ENCODE data around the gene PARN. TPM values are rescaled to one million over a fixed set of nuclear protein-coding genes. Genes with fewer than 3 reads are reported as not detected.

Gene PARN
- polyA plus RNA-seq, 1 donor from 2014 or later, result 22.3 TPM

- Histone ChIP-seq H3K9me2 (ENCODE audit: insufficient read depth, low read length) (no peaks in the 10 kb centered on the region), H3F3A (ENCODE audit: insufficient read depth, low read length, poor library complexity, severe bottlenecking) (no peaks in the 10 kb centered on the region), H3K27ac (ENCODE audit: low read length) (no peak overlapping the region), H3K9me3 (ENCODE audit: low read length) (no peaks in the 10 kb centered on the region), H3K4me3 (ENCODE audit: low read length) (no peak overlapping the region), H2AFZ (ENCODE audit: low read depth, low read length) (no peak overlapping the region), H3K36me3 (ENCODE audit: insufficient read depth, low read length) (peaks cover 7% of the 10 kb centered on the region), H3K79me2 (replicated peaks; ENCODE audit: insufficient read depth, low read length) (no peaks in the 10 kb centered on the region), H4K20me1 (ENCODE audit: insufficient read depth) (no peaks in the 10 kb centered on the region), H3K4me2 (ENCODE audit: low read length) (no peak overlapping the region), H3K9ac (ENCODE audit: low read length) (no peak overlapping the region), H3K27me3 (ENCODE audit: insufficient read depth, low read depth, low read length) (no peaks in the 10 kb centered on the region)
- TF ChIP-seq EZH2 (IDR thresholded peaks at IDR 0.05; ENCODE audit: borderline replicate concordance, insufficient read depth, low read length, poor library complexity, severe bottlenecking) (no peak), POLR2AphosphoS5 (IDR thresholded peaks at IDR 0.05) (no peak), RAD21 (conservative IDR thresholded peaks at IDR 0.05) (no peak), REST (IDR thresholded peaks at IDR 0.05; ENCODE audit: borderline replicate concordance) (no peak), TAF1 (IDR thresholded peaks at IDR 0.05; ENCODE audit: low read depth) (no peak), EP300 (conservative IDR thresholded peaks at IDR 0.05; ENCODE audit: poor library complexity, severe bottlenecking) (no peak), MXI1 (conservative IDR thresholded peaks at IDR 0.05; ENCODE audit: poor library complexity, severe bottlenecking) (no peak), SMC3 (conservative IDR thresholded peaks at IDR 0.05; ENCODE audit: poor library complexity) (no peak)
- TF ChIP-seq, protein P1, sequence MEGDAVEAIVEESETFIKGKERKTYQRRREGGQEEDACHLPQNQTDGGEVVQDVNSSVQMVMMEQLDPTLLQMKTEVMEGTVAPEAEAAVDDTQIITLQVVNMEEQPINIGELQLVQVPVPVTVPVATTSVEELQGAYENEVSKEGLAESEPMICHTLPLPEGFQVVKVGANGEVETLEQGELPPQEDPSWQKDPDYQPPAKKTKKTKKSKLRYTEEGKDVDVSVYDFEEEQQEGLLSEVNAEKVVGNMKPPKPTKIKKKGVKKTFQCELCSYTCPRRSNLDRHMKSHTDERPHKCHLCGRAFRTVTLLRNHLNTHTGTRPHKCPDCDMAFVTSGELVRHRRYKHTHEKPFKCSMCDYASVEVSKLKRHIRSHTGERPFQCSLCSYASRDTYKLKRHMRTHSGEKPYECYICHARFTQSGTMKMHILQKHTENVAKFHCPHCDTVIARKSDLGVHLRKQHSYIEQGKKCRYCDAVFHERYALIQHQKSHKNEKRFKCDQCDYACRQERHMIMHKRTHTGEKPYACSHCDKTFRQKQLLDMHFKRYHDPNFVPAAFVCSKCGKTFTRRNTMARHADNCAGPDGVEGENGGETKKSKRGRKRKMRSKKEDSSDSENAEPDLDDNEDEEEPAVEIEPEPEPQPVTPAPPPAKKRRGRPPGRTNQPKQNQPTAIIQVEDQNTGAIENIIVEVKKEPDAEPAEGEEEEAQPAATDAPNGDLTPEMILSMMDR (IDR thresholded peaks at IDR 0.05; ENCODE audit: poor library complexity, severe bottlenecking), result no peak
Observed at GRCh38 chr16:14579266-14579665, 50.8 kb downstream of the PARN start.

GRCh38 chr16:14576532-14576931 lies 53.5 kb downstream of the PARN start:
- H3K27ac ChIP-seq (ENCODE audit: low read length), result no peak overlapping the region
- no peak overlapping the region for H3K4me2 ChIP-seq (ENCODE audit: low read length)
- H3K79me2 ChIP-seq (replicated peaks; ENCODE audit: insufficient read depth, low read length), result no peaks in the 10 kb centered on the region
- peaks cover 7% of the 10 kb centered on the region for H3K36me3 ChIP-seq (ENCODE audit: insufficient read depth, low read length)
- H3K4me3 ChIP-seq (ENCODE audit: low read length), result no peak overlapping the region
- H3K27me3 ChIP-seq (ENCODE audit: insufficient read depth, low read depth, low read length), result no peaks in the 10 kb centered on the region
- H3F3A ChIP-seq (ENCODE audit: insufficient read depth, low read length, poor library complexity, severe bottlenecking), result no peaks in the 10 kb centered on the region
- no peaks in the 10 kb centered on the region for H3K9me2 ChIP-seq (ENCODE audit: insufficient read depth, low read length)
- H3K9ac ChIP-seq (ENCODE audit: low read length), result no peak overlapping the region
- no peak overlapping the region for H2AFZ ChIP-seq (ENCODE audit: low read depth, low read length)
- TF ChIP-seq SMC3 (conservative IDR thresholded peaks at IDR 0.05; ENCODE audit: poor library complexity), result no peak
- no peaks in the 10 kb centered on the region for H3K9me3 ChIP-seq (ENCODE audit: low read length)
- H4K20me1 ChIP-seq (ENCODE audit: insufficient read depth), result no peaks in the 10 kb centered on the region

DNA sequence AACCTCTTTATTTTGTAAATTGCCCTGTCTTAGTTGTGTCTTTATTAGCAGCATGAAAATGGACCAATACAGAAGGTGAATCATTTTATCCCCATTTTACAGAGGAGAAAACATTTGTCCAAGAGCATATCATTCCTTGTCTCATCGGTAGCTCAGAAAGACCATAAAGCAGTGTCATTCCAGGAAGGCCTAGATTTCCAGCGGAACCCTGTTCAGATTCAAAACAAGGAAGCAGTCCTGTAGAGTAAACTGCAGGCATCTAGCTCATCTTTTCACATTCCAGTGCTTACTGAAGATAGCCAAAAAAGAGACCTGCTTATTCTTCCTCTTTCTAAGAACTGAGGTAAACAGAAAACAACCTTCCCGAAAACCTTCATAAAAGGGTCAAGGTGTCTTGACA lies 54.0 kb downstream of the PARN start:
- Histone ChIP-seq H3K9me3 (ENCODE audit: low read length) (no peaks in the 10 kb centered on the region), H2AFZ (ENCODE audit: low read depth, low read length) (no peak overlapping the region), H3K4me3 (ENCODE audit: low read length) (no peak overlapping the region), H3F3A (ENCODE audit: insufficient read depth, low read length, poor library complexity, severe bottlenecking) (no peaks in the 10 kb centered on the region), H3K9ac (ENCODE audit: low read length) (no peak overlapping the region), H4K20me1 (ENCODE audit: insufficient read depth) (no peaks in the 10 kb centered on the region), H3K27ac (ENCODE audit: low read length) (no peak overlapping the region), H3K27me3 (ENCODE audit: insufficient read depth, low read depth, low read length) (no peaks in the 10 kb centered on the region), H3K9me2 (ENCODE audit: insufficient read depth, low read length) (no peaks in the 10 kb centered on the region), H3K79me2 (replicated peaks; ENCODE audit: insufficient read depth, low read length) (no peaks in the 10 kb centered on the region), H3K4me2 (ENCODE audit: low read length) (no peak overlapping the region), H3K36me3 (ENCODE audit: insufficient read depth, low read length) (peaks cover 7% of the 10 kb centered on the region)
- TF ChIP-seq REST (IDR thresholded peaks at IDR 0.05; ENCODE audit: borderline replicate concordance) (no peak), EZH2 (IDR thresholded peaks at IDR 0.05; ENCODE audit: borderline replicate concordance, insufficient read depth, low read length, poor library complexity, severe bottlenecking) (no peak), POLR2AphosphoS5 (IDR thresholded peaks at IDR 0.05) (no peak), RAD21 (conservative IDR thresholded peaks at IDR 0.05) (no peak)
- TF ChIP-seq, protein P1 (IDR thresholded peaks at IDR 0.05; ENCODE audit: poor library complexity, severe bottlenecking), result no peak

All from neural cell (in vitro differentiated cells).